HG03097 (cell line): Measurements from ENCODE around the gene CCR1.

Source experiments
- ATAC-seq: cut with Tn5 transposase; IDR thresholded peaks from one replicate; pipeline ENCODE4 v1.9.1; 2021; ENCODE audit not compliant: unreplicated experiment, low FRiP score

CCR1 gene

GRCh38 chr3:46208167-46208704 lies at the start of gene CCR1:
Gene CCR1 (minus strand): TSS chr3:46208313. CDS start chr3:46204313, 4,000 bp downstream.
- ATAC-seq: peak; percentile 47

- ATAC-seq: no peak
Observed at GRCh38 chr3:46252980-46253379, 44.9 kb upstream of the CCR1 start.

- no peak for ATAC-seq
Observed at GRCh38 chr3:46245146-46245545, 37.0 kb upstream of the CCR1 start.

GRCh38 chr3:46243560-46243959 lies 35.4 kb upstream of the CCR1 start:
- no peak for ATAC-seq

GRCh38 chr3:46242120-46242519 lies 34.0 kb upstream of the CCR1 start, which contains the start of gene CCR3:
Gene CCR3 (plus strand): TSS chr3:46242460. CDS start chr3:46265159, 22,699 bp downstream.
- ATAC-seq: no peak

GRCh38 chr3:46239952-46240351 lies 31.8 kb upstream of the CCR1 start:
- ATAC-seq: no peak

GRCh38 chr3:46239301-46239938 lies 31.3 kb upstream of the CCR1 start:
- no peak for ATAC-seq

GRCh38 chr3:46238386-46238785 lies 30.3 kb upstream of the CCR1 start:
- no peak for ATAC-seq

GRCh38 chr3:46236294-46237054 lies 28.4 kb upstream of the CCR1 start:
- ATAC-seq: no peak

GRCh38 chr3:46235425-46235824 lies 27.3 kb upstream of the CCR1 start:
- no peak for ATAC-seq

- no peak for ATAC-seq
Observed at GRCh38 chr3:46233194-46233593, 25.1 kb upstream of the CCR1 start.

- no peak for ATAC-seq
Observed at GRCh38 chr3:46231323-46231722, 23.2 kb upstream of the CCR1 start.

GRCh38 chr3:46228260-46229242 lies 20.4 kb upstream of the CCR1 start:
- ATAC-seq: no peak

GRCh38 chr3:46222435-46223161 lies 14.5 kb upstream of the CCR1 start:
- ATAC-seq: no peak

- no peak for ATAC-seq
Observed at GRCh38 chr3:46221938-46222337, 13.8 kb upstream of the CCR1 start.

GRCh38 chr3:46221391-46221790 lies 13.3 kb upstream of the CCR1 start:
- no peak for ATAC-seq

- ATAC-seq: no peak
Observed at GRCh38 chr3:46218196-46218709, 10.1 kb upstream of the CCR1 start.

- no peak for ATAC-seq
Observed at GRCh38 chr3:46215810-46216414, 7.8 kb upstream of the CCR1 start.

GRCh38 chr3:46214751-46215352 lies 6.7 kb upstream of the CCR1 start:
- no peak for ATAC-seq
